GM23338 (cell line): ENCODE results near the gene PPM1J. TPM values are rescaled to one million over a fixed set of nuclear protein-coding genes. Genes with fewer than 3 reads are reported as not detected.

Experiments used
- ATAC-seq: fragments of 200-7000 bp; cut with Tn5 transposase; 3 replicates; pipeline ENCODE4 v1.9.1; 2020
- DNase-seq: peaks from one replicate; pipeline ENCODE4 v3.0.0-alpha.2; 2015; ENCODE audit warnings: low spot score
- H2AFZ ChIP-seq: fragments of 200-600 bp; sonication (generic); 2 replicates; pipeline ENCODE4 v1.8.0; 2016; ENCODE audit warnings: antibody characterized with exemption, mild to moderate bottlenecking, moderate library complexity
- H3F3A ChIP-seq: fragments of 200-600 bp; sonication (generic); replicated peaks from 2 replicates; pipeline ENCODE4 v1.8.0; 2017; ENCODE audit warnings: antibody characterized with exemption, mixed run types, low read depth
- H3K27ac ChIP-seq: fragments of 200-600 bp; sonication (generic); 2 replicates; pipeline ENCODE4 v1.6.1; 2016; ENCODE audit warnings: low read depth
- H3K27me3 ChIP-seq: fragments of 200-600 bp; sonication (generic); 2 replicates; pipeline ENCODE4 v1.8.0; 2016; ENCODE audit warnings: mild to moderate bottlenecking, mixed run types, moderate library complexity; ENCODE audit not compliant: insufficient read depth
- H3K36me3 ChIP-seq: fragments of 200-600 bp; sonication (generic); 2 replicates; pipeline ENCODE4 v1.8.0; 2016; ENCODE audit warnings: mild to moderate bottlenecking; ENCODE audit not compliant: insufficient read depth
- H3K4me1 ChIP-seq: fragments of 200-600 bp; sonication (generic); 2 replicates; pipeline ENCODE4 v1.8.0; 2016; ENCODE audit warnings: mild to moderate bottlenecking, moderate library complexity; ENCODE audit not compliant: insufficient read depth
- H3K4me2 ChIP-seq: fragments of 200-600 bp; sonication (generic); 2 replicates; pipeline ENCODE4 v1.7.1; 2017; ENCODE audit warnings: mixed run types
- H3K4me3 ChIP-seq: fragments of 200-600 bp; sonication (generic); 2 replicates; pipeline ENCODE4 v1.6.1; 2016; ENCODE audit warnings: mixed run types
- H3K79me2 ChIP-seq: fragments of 200-600 bp; sonication (generic); replicated peaks from 2 replicates; pipeline ENCODE4 v1.8.0; 2017; ENCODE audit warnings: mild to moderate bottlenecking; ENCODE audit not compliant: insufficient read depth
- H3K9me2 ChIP-seq: fragments of 200-600 bp; sonication (generic); 2 replicates; pipeline ENCODE4 v1.8.0; 2017; ENCODE audit not compliant: insufficient read depth
- H4K20me1 ChIP-seq: fragments of 200-600 bp; sonication (generic); replicated peaks from 2 replicates; pipeline ENCODE4 v1.8.0; 2017; ENCODE audit warnings: mild to moderate bottlenecking; ENCODE audit not compliant: insufficient read depth
- H3K27ac Mint-ChIP-seq: 2 replicates; pipeline ENCODE4 v1.8.0; 2020; ENCODE audit warnings: inconsistent platforms, mild to moderate bottlenecking, moderate library complexity, mixed read lengths
- H3K27me3 Mint-ChIP-seq: 3 replicates; pipeline ENCODE4 v1.8.0; 2022; ENCODE audit warnings: low read depth, mild to moderate bottlenecking, moderate library complexity, mixed read lengths, inconsistent platforms; ENCODE audit not compliant: insufficient read depth, poor library complexity
- H3K36me3 Mint-ChIP-seq: 3 replicates; pipeline ENCODE4 v1.8.0; 2021; ENCODE audit warnings: low read depth, mild to moderate bottlenecking, inconsistent platforms, moderate library complexity, mixed read lengths
- H3K4me1 Mint-ChIP-seq: 3 replicates; pipeline ENCODE4 v1.8.0; 2020; ENCODE audit warnings: mild to moderate bottlenecking, inconsistent platforms, mixed read lengths
- H3K4me3 Mint-ChIP-seq: 3 replicates; pipeline ENCODE4 v1.8.0; 2021; ENCODE audit warnings: moderate library complexity, mild to moderate bottlenecking, inconsistent platforms, mixed read lengths
- H3K9me3 Mint-ChIP-seq: 3 replicates; pipeline ENCODE4 v1.8.0; 2020; ENCODE audit warnings: moderate library complexity, mild to moderate bottlenecking, inconsistent platforms, mixed read lengths
- CREB1 ChIP-seq: fragments of 250-450 bp; sonication (Bioruptor Pico); IDR thresholded peaks from 2 replicates; pipeline ENCODE4 v1.5.0; 2020; ENCODE audit warnings: low read depth, mild to moderate bottlenecking, moderate library complexity
- EZH2 ChIP-seq: fragments of 200-600 bp; sonication (generic); IDR thresholded peaks from one replicate; pipeline ENCODE4 v1.8.0; 2017; ENCODE audit warnings: antibody characterized with exemption, mild to moderate bottlenecking, low read depth; ENCODE audit not compliant: unreplicated experiment
- EZH2phosphoT487 ChIP-seq: fragments of 200-600 bp; sonication (generic); IDR thresholded peaks from one replicate; pipeline ENCODE4 v1.8.1; 2018; ENCODE audit warnings: antibody characterized with exemption; ENCODE audit not compliant: unreplicated experiment
- JUNB ChIP-seq: IDR thresholded peaks from one replicate; pipeline ENCODE4 v1.6.1; 2016; ENCODE audit warnings: antibody characterized with exemption; ENCODE audit not compliant: unreplicated experiment
- NANOG ChIP-seq: IDR thresholded peaks from 2 replicates; pipeline ENCODE4 v1.6.1; 2016; ENCODE audit warnings: antibody characterized with exemption, borderline replicate concordance
- POLR2AphosphoS5 ChIP-seq: IDR thresholded peaks from 2 replicates; pipeline ENCODE4 v1.6.1; 2016; ENCODE audit warnings: antibody characterized with exemption, low read depth
- ZNF114 ChIP-seq: fragments of 250-450 bp; sonication (Bioruptor Pico); IDR thresholded peaks from 2 replicates; pipeline ENCODE4 v1.5.0; 2020; ENCODE audit warnings: mild to moderate bottlenecking, moderate library complexity
- ZNF331 ChIP-seq: fragments of 250-450 bp; sonication (Bioruptor Pico); IDR thresholded peaks from 2 replicates; pipeline ENCODE4 v1.5.0; 2020; ENCODE audit warnings: low read depth, mild to moderate bottlenecking, moderate library complexity
- polyA plus RNA-seq: library from polyadenylated mRNA; unstranded; fragments of >200 nt; fragmentation: Nextera tagmentation; extraction: Ambion mirVana; gene quantifications from 2 replicates; pipeline ENCODE4 v1.2.1, GENCODE V29; 2016
- total RNA-seq: library from RNA; depleted of rRNA; stranded (reverse); fragments of >200 nt; shearing (Covaris generic); gene quantifications from 2 replicates; pipeline ENCODE4 v1.2.3, GENCODE V29; 2014
- TF ChIP-seq, protein P1 (sequence below), 2 experiments: fragments of 200-600 bp in 1 of 2; sonication (generic) in 1 of 2; conservative IDR thresholded peaks; 2 replicates each; pipeline versions ENCODE4 v1.5.1 to v1.6.1; 2016 to 2017; ENCODE audit warnings: antibody characterized with exemption in 2 of 2, low read depth in 2 of 2, mild to moderate bottlenecking in 2 of 2, moderate library complexity in 1 of 2

Gene PPM1J
- total and polyA plus RNA-seq, 2 experiments from 2014 or later, result 19.0 to 22.4 TPM

DNA sequence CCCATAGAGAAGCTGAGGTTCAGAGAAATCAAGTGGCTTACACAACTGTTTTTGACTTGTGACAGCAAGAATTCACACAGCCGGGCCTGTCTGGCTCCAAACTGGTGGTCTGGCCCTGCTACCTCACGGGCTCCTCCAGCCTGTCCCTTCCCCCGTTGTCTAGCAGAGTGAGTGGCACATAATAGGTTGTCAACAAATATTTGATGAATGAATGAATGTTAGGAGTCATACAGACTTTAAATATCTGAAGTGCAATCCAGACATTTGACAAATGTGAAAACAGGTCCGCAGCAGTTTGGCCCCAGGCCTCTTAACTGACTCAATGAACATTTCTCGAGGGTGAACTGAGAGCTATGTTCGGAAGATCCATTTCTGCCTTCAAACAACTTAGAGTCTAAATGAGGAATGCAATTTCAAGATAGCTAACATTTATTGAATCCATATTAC is 7.1 kb downstream of the PPM1J start (continued):
- TF ChIP-seq POLR2AphosphoS5, result no peak
- no peak for TF ChIP-seq ZNF331 (CRISPR knock-in tag)
- TF ChIP-seq EZH2phosphoT487, result no peak
- TF ChIP-seq, protein P1, sequence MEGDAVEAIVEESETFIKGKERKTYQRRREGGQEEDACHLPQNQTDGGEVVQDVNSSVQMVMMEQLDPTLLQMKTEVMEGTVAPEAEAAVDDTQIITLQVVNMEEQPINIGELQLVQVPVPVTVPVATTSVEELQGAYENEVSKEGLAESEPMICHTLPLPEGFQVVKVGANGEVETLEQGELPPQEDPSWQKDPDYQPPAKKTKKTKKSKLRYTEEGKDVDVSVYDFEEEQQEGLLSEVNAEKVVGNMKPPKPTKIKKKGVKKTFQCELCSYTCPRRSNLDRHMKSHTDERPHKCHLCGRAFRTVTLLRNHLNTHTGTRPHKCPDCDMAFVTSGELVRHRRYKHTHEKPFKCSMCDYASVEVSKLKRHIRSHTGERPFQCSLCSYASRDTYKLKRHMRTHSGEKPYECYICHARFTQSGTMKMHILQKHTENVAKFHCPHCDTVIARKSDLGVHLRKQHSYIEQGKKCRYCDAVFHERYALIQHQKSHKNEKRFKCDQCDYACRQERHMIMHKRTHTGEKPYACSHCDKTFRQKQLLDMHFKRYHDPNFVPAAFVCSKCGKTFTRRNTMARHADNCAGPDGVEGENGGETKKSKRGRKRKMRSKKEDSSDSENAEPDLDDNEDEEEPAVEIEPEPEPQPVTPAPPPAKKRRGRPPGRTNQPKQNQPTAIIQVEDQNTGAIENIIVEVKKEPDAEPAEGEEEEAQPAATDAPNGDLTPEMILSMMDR (conservative IDR thresholded peaks at IDR 0.05; ENCODE audit: low read depth in 2 of 2), result no peak
- no peak for TF ChIP-seq JUNB
- TF ChIP-seq CREB1 (CRISPR knock-in tag), result no peak
- no peak for TF ChIP-seq ZNF114 (CRISPR knock-in tag)
- TF ChIP-seq EZH2, result no peak

DNA sequence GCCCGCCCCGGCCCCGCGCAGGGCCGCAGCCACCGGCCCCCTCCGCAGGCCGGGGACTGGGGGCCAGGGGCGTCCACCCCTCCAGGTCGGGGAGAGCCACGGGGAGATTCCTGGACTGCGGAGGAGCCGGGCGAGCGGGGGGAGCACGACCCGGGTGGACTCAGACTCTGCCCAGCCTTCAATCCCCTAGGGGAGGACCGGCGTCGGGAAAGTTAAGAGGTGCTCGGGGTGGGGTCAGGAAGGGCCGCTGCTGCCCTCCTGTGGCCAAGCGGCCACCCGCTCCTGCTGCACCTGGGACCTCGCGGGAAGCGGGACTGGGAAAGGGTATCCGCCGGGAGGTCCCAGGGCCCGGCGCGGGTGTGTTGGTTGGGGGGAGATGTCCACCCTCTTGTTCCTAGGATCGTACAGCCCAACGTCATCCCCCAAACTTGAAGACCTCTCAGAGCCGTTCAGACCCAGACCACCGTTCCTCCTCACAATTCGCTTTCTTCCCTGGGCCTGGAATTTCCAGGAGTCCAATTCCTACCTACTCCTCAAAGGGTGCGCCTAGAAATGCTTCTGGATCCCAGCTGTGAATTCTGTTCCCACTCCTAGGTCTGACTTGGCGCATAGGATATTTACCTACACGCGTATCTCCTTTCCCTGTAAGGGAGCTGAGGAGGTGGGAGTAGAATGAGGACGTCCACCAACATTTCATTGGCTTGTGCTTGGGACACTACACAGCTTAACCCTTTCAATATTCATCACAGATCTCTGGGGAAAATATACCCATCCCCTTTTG is 7.7 kb downstream of the PPM1J start:
- H3K27ac ChIP-seq, result no peak overlapping the region

More for the DNA sequence above, 7.7 kb downstream of the PPM1J start:
- Histone ChIP-seq H4K20me1 (peaks cover 11% of the 10 kb centered on the region; the same call in 1 of the 2 replicates), H3K4me3 (peak overlapping the region; percentile 92), H3K79me2 (peaks cover 10% of the 10 kb centered on the region; the same call in 1 of the 2 replicates), H3K36me3 (peaks cover 4% of the 10 kb centered on the region; the same call in 1 of the 2 replicates), H3K27me3 (peaks cover 35% of the 10 kb centered on the region), H3K4me1 (peaks cover 51% of the 10 kb centered on the region), H3K4me2 (peak overlapping the region; percentile 76), H2AFZ (peak overlapping the region; percentile 65; the same call in 1 of the 2 replicates), H3K9me2 (no peaks in the 10 kb centered on the region), H3F3A (peaks cover 9% of the 10 kb centered on the region; the same call in 1 of the 2 replicates)
- peak; percentile 96 for DNase-seq
- peaks cover 18% of the 10 kb centered on the region for H3K36me3 Mint-ChIP-seq
- TF ChIP-seq ZNF331 (CRISPR knock-in tag), result no peak
- TF ChIP-seq, protein P1 (conservative IDR thresholded peaks at IDR 0.05; ENCODE audit: low read depth in 2 of 2), result peak; percentile 70 to 93
- no peak for TF ChIP-seq ZNF114 (CRISPR knock-in tag)
- TF ChIP-seq NANOG, result no peak
- peak overlapping the region; percentile 74 for H3K4me3 Mint-ChIP-seq
- peaks cover 37% of the 10 kb centered on the region for H3K27me3 Mint-ChIP-seq
- peaks cover 64% of the 10 kb centered on the region for H3K4me1 Mint-ChIP-seq
- H3K27ac Mint-ChIP-seq, result no peak overlapping the region
- ATAC-seq, result peak; percentile 59
- H3K9me3 Mint-ChIP-seq, result no peaks in the 10 kb centered on the region; the same call in 2 of the 3 replicates
